ENCODE data around the gene RAPGEF2. TPM values are rescaled to one million over a fixed set of nuclear protein-coding genes. Genes with fewer than 3 reads are reported as not detected.

Gene RAPGEF2
- total RNA-seq, 1 experiment from 2014 or later = 23.8 TPM

DNA sequence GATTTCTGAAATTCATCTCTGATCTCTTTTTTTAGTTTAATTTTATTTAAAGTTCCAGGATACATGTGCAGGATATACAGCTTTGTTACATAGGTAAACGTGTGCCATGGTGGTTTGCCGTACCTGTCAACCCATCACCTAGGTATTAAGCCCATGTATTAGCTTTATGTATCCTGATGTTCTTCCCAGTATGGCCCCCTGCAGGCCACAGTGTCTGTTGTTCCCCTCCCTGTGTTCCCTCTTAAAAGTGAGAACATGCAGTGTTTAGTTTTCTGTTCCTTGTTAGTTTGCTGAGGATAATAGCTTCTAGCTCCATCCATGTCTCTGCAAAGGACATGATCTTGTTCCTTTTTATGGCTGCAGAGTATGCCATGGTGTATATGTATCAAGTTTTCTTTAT, 153.2 kb downstream of the RAPGEF2 start:
- TF ChIP-seq CTCF (IDR thresholded peaks at IDR 0.05; ENCODE audit: unreplicated experiment) = no peak
- BruUV-seq (replicated peaks) = no TSS peak
- intact Hi-C loops (cut with micrococcal nuclease; ENCODE audit: unreplicated experiment) = no loop called here
- Mint-ChIP-seq H3K27ac (ENCODE audit: unreplicated experiment) (no peak overlapping the region), H3K27me3 (ENCODE audit: unreplicated experiment) (no peaks in the 10 kb centered on the region), H3K36me3 (ENCODE audit: insufficient read depth, unreplicated experiment) (no peaks in the 10 kb centered on the region), H3K4me1 (ENCODE audit: low read depth, unreplicated experiment) (no peaks in the 10 kb centered on the region), H3K9me3 (ENCODE audit: low read depth, unreplicated experiment) (no peaks in the 10 kb centered on the region), H3K4me3 (ENCODE audit: low read depth, unreplicated experiment) (no peak overlapping the region)
- no peak for DNase-seq
- CTCF ChIA-PET = no interaction called here

GRCh38 chr4:159258889-159259560, 156.1 kb downstream of the RAPGEF2 start:
- intact Hi-C loops (cut with micrococcal nuclease; ENCODE audit: unreplicated experiment) = no loop called here
- Mint-ChIP-seq H3K36me3 (ENCODE audit: insufficient read depth, unreplicated experiment) (no peaks in the 10 kb centered on the region), H3K4me1 (ENCODE audit: low read depth, unreplicated experiment) (no peaks in the 10 kb centered on the region), H3K4me3 (ENCODE audit: low read depth, unreplicated experiment) (no peak overlapping the region), H3K27ac (ENCODE audit: unreplicated experiment) (no peak overlapping the region), H3K27me3 (ENCODE audit: unreplicated experiment) (no peaks in the 10 kb centered on the region), H3K9me3 (ENCODE audit: low read depth, unreplicated experiment) (no peaks in the 10 kb centered on the region)
- no TSS peak for BruUV-seq (replicated peaks)
- TF ChIP-seq CTCF (IDR thresholded peaks at IDR 0.05; ENCODE audit: unreplicated experiment) = no peak
- CTCF ChIA-PET = no interaction called here
- DNase-seq = no peak

DNA sequence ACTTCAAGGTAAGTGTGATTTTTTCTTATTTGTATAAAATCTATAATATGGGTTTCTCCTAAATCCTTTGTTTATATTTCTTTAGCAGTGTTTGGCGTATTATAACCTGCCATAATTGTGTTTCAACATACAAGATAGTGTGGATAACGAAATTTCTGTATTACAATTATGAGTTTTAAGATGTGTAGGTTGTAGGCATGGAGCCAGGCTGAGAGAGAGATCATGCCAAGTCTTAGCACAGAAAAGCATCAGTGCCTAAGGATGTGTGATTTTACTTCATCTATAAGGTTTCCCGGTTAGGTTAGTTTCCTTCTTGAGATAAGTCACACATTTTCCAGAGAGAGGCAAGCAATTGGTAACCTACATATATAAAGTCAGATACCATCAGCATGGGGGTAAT, 161.2 kb downstream of the RAPGEF2 start:
- no peaks in the 10 kb centered on the region for H3K4me1 Mint-ChIP-seq (ENCODE audit: low read depth, unreplicated experiment)
- CTCF ChIA-PET = no interaction called here
- no peak overlapping the region for H3K27ac Mint-ChIP-seq (ENCODE audit: unreplicated experiment)
- no TSS peak for BruUV-seq (replicated peaks)
- no peak for DNase-seq
- no peaks in the 10 kb centered on the region for H3K27me3 Mint-ChIP-seq (ENCODE audit: unreplicated experiment)
- no peaks in the 10 kb centered on the region for H3K9me3 Mint-ChIP-seq (ENCODE audit: low read depth, unreplicated experiment)
- no peak for TF ChIP-seq CTCF (IDR thresholded peaks at IDR 0.05; ENCODE audit: unreplicated experiment)
- H3K36me3 Mint-ChIP-seq (ENCODE audit: insufficient read depth, unreplicated experiment) = no peaks in the 10 kb centered on the region
- H3K4me3 Mint-ChIP-seq (ENCODE audit: low read depth, unreplicated experiment) = no peak overlapping the region
- intact Hi-C loops (cut with micrococcal nuclease; ENCODE audit: unreplicated experiment) = no loop called here

- H3K9me3 Mint-ChIP-seq (ENCODE audit: low read depth, unreplicated experiment) = no peaks in the 10 kb centered on the region
- no peaks in the 10 kb centered on the region for H3K36me3 Mint-ChIP-seq (ENCODE audit: insufficient read depth, unreplicated experiment)
- intact Hi-C loops (cut with micrococcal nuclease; ENCODE audit: unreplicated experiment) = no loop called here
- DNase-seq = no peak
- no peak for TF ChIP-seq CTCF (IDR thresholded peaks at IDR 0.05; ENCODE audit: unreplicated experiment)
- no peak overlapping the region for H3K4me3 Mint-ChIP-seq (ENCODE audit: low read depth, unreplicated experiment)
- no peak overlapping the region for H3K27ac Mint-ChIP-seq (ENCODE audit: unreplicated experiment)
- H3K27me3 Mint-ChIP-seq (ENCODE audit: unreplicated experiment) = no peaks in the 10 kb centered on the region
- BruUV-seq (replicated peaks) = no TSS peak
- H3K4me1 Mint-ChIP-seq (ENCODE audit: low read depth, unreplicated experiment) = no peaks in the 10 kb centered on the region
- CTCF ChIA-PET = no interaction called here
Measured at GRCh38 chr4:159266981-159267868, 164.3 kb downstream of the RAPGEF2 start.
